Lower lobe of right lung (tissue), 2 donors: ENCODE results near the gene RAB29. TPM values are rescaled to one million over a fixed set of nuclear protein-coding genes. Genes with fewer than 3 reads are reported as not detected.
"Not testable (repeated sequence)": the region's sequence is repeated elsewhere in the genome, so short reads cannot be mapped to it uniquely, and the experiment has no call there.

Source experiments
- ATAC-seq, 2 donors: fragments of 200-7000 bp; cut with Tn5 transposase; one replicate each; pipeline ENCODE4 v1.9.1; 2020 to 2022; ENCODE audit warnings: mild to moderate bottlenecking in 2 of 2, moderate library complexity in 2 of 2
- DNase-seq: peaks from one replicate; pipeline ENCODE4 v3.0.0-alpha.2; 2020
- H3K27ac ChIP-seq: fragments of 200-600 bp; one replicate; pipeline ENCODE4 v1.8.0; 2022
- H3K27me3 ChIP-seq: fragments of 200-600 bp; one replicate; pipeline ENCODE4 v1.8.0; 2022; ENCODE audit warnings: low read depth
- H3K36me3 ChIP-seq: fragments of 200-600 bp; one replicate; pipeline ENCODE4 v1.8.0; 2022; ENCODE audit warnings: mild to moderate bottlenecking
- H3K4me1 ChIP-seq: fragments of 200-600 bp; one replicate; pipeline ENCODE4 v1.8.0; 2022
- H3K4me3 ChIP-seq: fragments of 200-600 bp; one replicate; pipeline ENCODE4 v1.8.0; 2022; ENCODE audit warnings: mild to moderate bottlenecking
- H3K9me3 ChIP-seq: fragments of 200-600 bp; one replicate; pipeline ENCODE4 v1.8.0; 2022
- intact Hi-C: fragments of 100-400 bp; cut with DNase I; formaldehyde crosslinking; loops from one replicate; pipeline ENCODE4 v1.11.0; 2022
- long read RNA-seq: library from polyadenylated mRNA; unstranded; transcript quantifications from one replicate; pipeline ENCODE4 v2.0.0, GENCODE V29; 2021
- total RNA-seq: library from RNA; stranded (reverse); fragmentation: NEBNext Ultra II Directional; extraction: Animal tissue kit (Norgen Biotek cat#: 25700); gene quantifications from one replicate; pipeline ENCODE4 v1.2.1, GENCODE V29; 2021
- TF ChIP-seq, protein P1 (sequence below): fragments of 200-600 bp; IDR thresholded peaks from one replicate; pipeline ENCODE4 v1.8.0; 2022; ENCODE audit warnings: antibody characterized with exemption, mild to moderate bottlenecking
- donor health status: DM: no; HTN: yes; CAD: no; lungs with severe emphysema.

RAB29 gene, protein sequence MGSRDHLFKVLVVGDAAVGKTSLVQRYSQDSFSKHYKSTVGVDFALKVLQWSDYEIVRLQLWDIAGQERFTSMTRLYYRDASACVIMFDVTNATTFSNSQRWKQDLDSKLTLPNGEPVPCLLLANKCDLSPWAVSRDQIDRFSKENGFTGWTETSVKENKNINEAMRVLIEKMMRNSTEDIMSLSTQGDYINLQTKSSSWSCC
- total RNA-seq: 23.9 TPM
- long read RNA-seq, transcript RAB29-202 (6 exons, 3,272 nt): minor isoform, 8 of 62 reads
- long read RNA-seq, transcript RAB29-203 (5 exons, 1,157 nt): major isoform, 25 of 62 reads
- long read RNA-seq, partial matches to known transcripts: 3 of 62 reads
- long read RNA-seq, other reads (novel, unspliced or antisense): 21 of 62 reads

DNA sequence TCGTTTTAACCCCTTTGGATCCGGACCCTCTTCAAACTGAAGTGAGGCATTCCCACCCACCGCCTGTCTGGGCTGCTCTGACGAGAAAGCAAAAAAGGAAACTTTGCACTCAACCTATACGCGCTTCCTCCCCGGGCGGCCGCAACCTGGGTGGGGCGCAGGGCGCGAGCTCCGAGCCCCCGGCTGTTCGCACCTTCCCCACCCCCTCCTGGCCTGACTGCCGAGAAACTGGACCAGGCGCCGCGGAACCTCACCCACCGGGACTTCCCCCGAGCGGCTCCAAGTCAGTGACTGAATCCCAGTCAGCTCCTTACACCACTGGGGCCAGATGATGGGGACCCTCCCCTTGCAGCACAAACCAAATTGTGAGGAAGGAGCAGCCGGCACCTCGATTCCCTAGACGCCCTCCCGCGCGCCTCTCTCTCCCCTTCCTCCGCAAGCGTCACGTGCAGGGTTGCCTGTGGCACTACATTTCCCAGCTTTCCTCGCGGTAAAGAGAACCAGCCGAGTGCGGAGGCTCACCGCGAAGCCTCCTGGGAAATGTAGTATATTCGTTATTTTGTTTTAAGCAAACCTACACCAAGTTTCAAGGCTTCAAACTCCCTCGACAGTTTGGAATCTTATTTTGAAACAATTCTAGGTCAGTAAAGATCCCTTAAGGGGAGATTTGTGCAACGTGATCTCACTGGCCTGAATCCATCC, at the start of gene RAB29:
RAB29 (minus strand) TSS at position 468 of the 702 bp plus-strand sequence. CDS start 526 bp downstream, outside the sequence.
- ATAC-seq (peak; percentile 96 to 99), DNase-seq (peak; percentile 90)
- Histone ChIP-seq H3K27me3 (no peaks in the 10 kb centered on the region), H3K4me1 (peaks cover 16% of the 10 kb centered on the region), H3K27ac (peak within 1 kb of the TSS; percentile 79), H3K36me3 (peaks cover 4% of the 10 kb centered on the region), H3K4me3 (peak within 1 kb of the TSS; percentile 89), H3K9me3 (no peaks in the 10 kb centered on the region)
- TF ChIP-seq, protein P1, sequence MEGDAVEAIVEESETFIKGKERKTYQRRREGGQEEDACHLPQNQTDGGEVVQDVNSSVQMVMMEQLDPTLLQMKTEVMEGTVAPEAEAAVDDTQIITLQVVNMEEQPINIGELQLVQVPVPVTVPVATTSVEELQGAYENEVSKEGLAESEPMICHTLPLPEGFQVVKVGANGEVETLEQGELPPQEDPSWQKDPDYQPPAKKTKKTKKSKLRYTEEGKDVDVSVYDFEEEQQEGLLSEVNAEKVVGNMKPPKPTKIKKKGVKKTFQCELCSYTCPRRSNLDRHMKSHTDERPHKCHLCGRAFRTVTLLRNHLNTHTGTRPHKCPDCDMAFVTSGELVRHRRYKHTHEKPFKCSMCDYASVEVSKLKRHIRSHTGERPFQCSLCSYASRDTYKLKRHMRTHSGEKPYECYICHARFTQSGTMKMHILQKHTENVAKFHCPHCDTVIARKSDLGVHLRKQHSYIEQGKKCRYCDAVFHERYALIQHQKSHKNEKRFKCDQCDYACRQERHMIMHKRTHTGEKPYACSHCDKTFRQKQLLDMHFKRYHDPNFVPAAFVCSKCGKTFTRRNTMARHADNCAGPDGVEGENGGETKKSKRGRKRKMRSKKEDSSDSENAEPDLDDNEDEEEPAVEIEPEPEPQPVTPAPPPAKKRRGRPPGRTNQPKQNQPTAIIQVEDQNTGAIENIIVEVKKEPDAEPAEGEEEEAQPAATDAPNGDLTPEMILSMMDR: no peak
- intact Hi-C loops: no loop called here

DNA sequence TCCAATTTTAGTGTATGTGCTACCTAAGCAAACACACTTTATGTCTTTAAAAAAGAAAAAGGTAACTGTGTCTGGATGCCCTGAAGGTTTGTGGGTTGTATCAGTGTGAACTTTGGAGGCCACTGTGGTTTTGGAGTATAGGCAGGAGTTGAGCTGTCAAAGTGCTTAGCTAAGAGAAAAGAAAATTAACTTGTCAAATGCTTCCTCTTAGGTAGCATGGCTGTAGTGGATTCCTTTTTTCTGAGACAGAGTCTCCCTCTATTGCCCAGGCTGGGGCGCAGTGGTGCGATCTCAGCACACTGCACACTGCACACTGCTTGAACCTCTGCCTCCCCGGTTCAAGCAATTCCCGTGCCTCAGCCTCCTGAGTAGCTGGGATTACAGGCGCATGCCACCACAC, 48.9 kb upstream of the RAB29 start:
- TF ChIP-seq, protein P1: no peak
- intact Hi-C loops: no loop called here
- H3K27ac ChIP-seq: no peak overlapping the region

DNA sequence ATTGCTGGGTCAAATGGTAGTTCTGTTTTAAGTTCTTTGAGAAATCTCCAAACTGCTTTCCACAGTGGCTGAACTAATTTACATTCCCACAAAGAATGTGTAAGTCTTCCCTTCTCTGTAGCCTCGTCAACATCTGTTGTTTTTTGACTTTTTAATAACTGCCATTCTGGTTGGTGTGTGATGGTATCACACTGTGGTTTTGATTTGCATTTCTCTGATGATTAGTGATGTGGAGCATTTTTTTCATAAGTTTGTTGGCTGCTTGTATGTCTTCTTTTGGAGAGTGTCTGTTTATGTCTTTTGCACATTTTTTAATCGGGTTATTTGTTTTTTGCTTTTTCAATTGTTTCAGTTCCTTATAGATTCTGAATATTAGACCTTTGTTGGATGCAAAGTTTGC, 48.0 kb upstream of the RAB29 start:
- DNase-seq, H3K36me3 ChIP-seq, ATAC-seq, intact Hi-C loops, H3K27ac ChIP-seq, H3K9me3 ChIP-seq, H3K4me1 ChIP-seq, H3K27me3 ChIP-seq, H3K4me3 ChIP-seq: not testable (repeated sequence)

More for the DNA sequence above, 48.9 kb upstream of the RAB29 start:
- H3K9me3 ChIP-seq: no peaks in the 10 kb centered on the region
- H3K4me1 ChIP-seq: no peaks in the 10 kb centered on the region
- ATAC-seq: no peak
- H3K36me3 ChIP-seq: no peaks in the 10 kb centered on the region
- DNase-seq: no peak
- no peaks in the 10 kb centered on the region for H3K27me3 ChIP-seq
- H3K4me3 ChIP-seq: no peak overlapping the region

- H3K27me3 ChIP-seq: no peaks in the 10 kb centered on the region
- no peaks in the 10 kb centered on the region for H3K4me1 ChIP-seq
- no peaks in the 10 kb centered on the region for H3K36me3 ChIP-seq
- TF ChIP-seq, protein P1: no peak
- intact Hi-C loops: no loop called here
- H3K4me3 ChIP-seq: no peak overlapping the region
- no peak for ATAC-seq
- no peak for DNase-seq
- no peaks in the 10 kb centered on the region for H3K9me3 ChIP-seq
- no peak overlapping the region for H3K27ac ChIP-seq
Measured at GRCh38 chr1:205822397-205822796, 47.1 kb upstream of the RAB29 start.

DNA sequence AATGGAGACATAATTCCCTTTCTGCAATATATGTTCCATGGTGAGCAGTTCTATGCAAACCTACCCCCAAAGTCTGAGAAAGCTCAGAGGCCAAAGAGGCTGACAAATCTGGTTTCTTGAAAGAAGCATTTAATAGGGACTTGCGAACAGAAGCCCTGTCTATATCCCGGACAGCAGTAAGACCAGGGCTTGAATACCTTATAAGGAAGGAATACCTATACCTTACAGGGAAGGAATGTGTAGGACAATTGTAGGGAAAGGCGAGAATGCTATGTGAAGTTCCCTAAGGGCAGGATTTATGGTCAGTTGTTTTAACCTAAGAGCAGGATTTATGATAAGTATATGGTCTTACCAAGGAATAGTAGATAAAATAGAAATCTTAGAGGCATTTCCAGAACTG, 42.7 kb upstream of the RAB29 start:
- Histone ChIP-seq H3K27me3 (no peaks in the 10 kb centered on the region), H3K27ac (no peak overlapping the region), H3K4me3 (no peak overlapping the region), H3K4me1 (peaks cover 8% of the 10 kb centered on the region), H3K36me3 (no peaks in the 10 kb centered on the region), H3K9me3 (no peaks in the 10 kb centered on the region)
- DNase-seq (no peak), ATAC-seq (no peak)
- TF ChIP-seq, protein P1: no peak
- intact Hi-C loops: no loop called here

GRCh38 chr1:205817364-205817763, 42.1 kb upstream of the RAB29 start:
- Histone ChIP-seq H3K4me1 (peaks cover 10% of the 10 kb centered on the region), H3K27me3 (no peaks in the 10 kb centered on the region), H3K9me3 (no peaks in the 10 kb centered on the region), H3K4me3 (no peak overlapping the region), H3K27ac (no peak overlapping the region), H3K36me3 (no peaks in the 10 kb centered on the region)
- no peak for DNase-seq
- TF ChIP-seq, protein P1: no peak
- ATAC-seq: no peak
- intact Hi-C loops: no loop called here
